GM12878 (cell line): ENCODE data around the gene UBE2J2. TPM values are rescaled to one million over a fixed set of nuclear protein-coding genes. Genes with fewer than 3 reads are reported as not detected.

Experiments used
- ATAC-seq: fragments of 200-7000 bp; cut with Tn5 transposase; 3 replicates; pipeline ENCODE4 v1.9.1; 2020; ENCODE audit warnings: mild to moderate bottlenecking, moderate library complexity
- BruUV-seq: library from RNA; stranded (reverse); fragments of 400-500 nt; replicated peaks from 2 replicates; lab custom pipeline; 2021; lab: Mats Ljungman, UMichigan
- CTCF ChIA-PET: fragments of 300-600 bp; sonication (Branson Sonifier 250); formaldehyde crosslinking; extraction: SDS; loops from one replicate; lab custom pipeline; 2021; ENCODE audit warnings: inconsistent platforms; lab: Yijun Ruan, JAX
- POLR2A ChIA-PET: fragments of 350-600 bp; formaldehyde crosslinking; extraction: SDS; loops from one replicate; lab custom pipeline; 2021; ENCODE audit warnings: inconsistent platforms; lab: Charles Lee
- RAD21 ChIA-PET: fragments of 300-600 bp; sonication (Branson Sonifier 250); formaldehyde crosslinking; loops from one replicate; lab custom pipeline; 2023; ENCODE audit warnings: antibody characterized with exemption; ENCODE audit not compliant: unreplicated experiment; lab: Charles Lee
- SMC1A ChIA-PET: fragments of 300-600 bp; sonication (Branson Sonifier 250); formaldehyde crosslinking; loops from one replicate; lab custom pipeline; 2023; ENCODE audit not compliant: unreplicated experiment, uncharacterized antibody; lab: Charles Lee
- DNase-seq: peaks from one replicate; pipeline ENCODE4 v3.0.0-alpha.2; 2011; ENCODE audit warnings: low read depth, low spot score
- FAIRE-seq: peaks from 3 replicates; lab custom pipeline; 2011; peaks lifted over from hg19 to GRCh38; lab: Jason Lieb, UNC
- H2AFZ ChIP-seq: 2 replicates; pipeline ENCODE4 v1.6.0; 2011; ENCODE audit warnings: low read depth, low read length, control low read depth; ENCODE audit not compliant: control insufficient read depth
- H3K27ac ChIP-seq: 2 replicates; pipeline ENCODE4 v1.5.1; 2011; ENCODE audit warnings: control low read depth; ENCODE audit not compliant: control insufficient read depth, insufficient read depth
- H3K27me3 ChIP-seq, 2 experiments: replicated peaks in 1 of 2; 2 replicates each; pipeline versions ENCODE4 v1.6.0 to v1.6.1; 2011; ENCODE audit warnings: low read length in 1 of 2; ENCODE audit not compliant: control insufficient read depth in 2 of 2, insufficient read depth in 2 of 2
- H3K36me3 ChIP-seq, 2 experiments: 2 replicates each; pipeline ENCODE4 v1.5.1; 2011; ENCODE audit warnings: low read length in 1 of 2; ENCODE audit not compliant: control insufficient read depth in 2 of 2, insufficient read depth in 2 of 2
- H3K4me1 ChIP-seq: 2 replicates; pipeline ENCODE4 v1.6.1; 2011; ENCODE audit warnings: mild to moderate bottlenecking, low read length, moderate library complexity, mixed read lengths; ENCODE audit not compliant: control insufficient read depth, insufficient read depth
- H3K4me2 ChIP-seq: 2 replicates; pipeline ENCODE4 v1.6.0; 2011; ENCODE audit warnings: control low read depth; ENCODE audit not compliant: control insufficient read depth, insufficient read depth
- H3K4me3 ChIP-seq: fragments of 200-600 bp; sonication (generic); 2 replicates; pipeline ENCODE4 v1.5.1; 2016
- H3K79me2 ChIP-seq: 2 replicates; pipeline ENCODE4 v1.6.0; 2011; ENCODE audit warnings: low read length; ENCODE audit not compliant: control insufficient read depth, insufficient read depth
- H3K9ac ChIP-seq: 2 replicates; pipeline ENCODE4 v1.8.0; 2011; ENCODE audit warnings: low read length, control low read depth, mixed read lengths; ENCODE audit not compliant: control insufficient read depth, insufficient read depth
- H3K9me3 ChIP-seq: replicated peaks from 3 replicates; pipeline ENCODE4 v1.5.1; 2011; ENCODE audit warnings: mild to moderate bottlenecking, low read length; ENCODE audit not compliant: control insufficient read depth, insufficient read depth
- H4K20me1 ChIP-seq: 2 replicates; pipeline ENCODE4 v1.6.0; 2011; ENCODE audit not compliant: control insufficient read depth, insufficient read depth
- ATF3 ChIP-seq: IDR thresholded peaks from 2 replicates; pipeline ENCODE4 v1.6.1; 2011; ENCODE audit warnings: low read depth, mild to moderate bottlenecking, low read length, moderate library complexity, borderline replicate concordance; ENCODE audit errors: extremely low read depth
- BACH1 ChIP-seq: fragments of 450-650 bp; IDR thresholded peaks from 2 replicates; pipeline ENCODE4 v1.6.1; 2017; ENCODE audit warnings: mild to moderate bottlenecking, borderline replicate concordance
- BCLAF1 ChIP-seq: fragments of 450-650 bp; IDR thresholded peaks from 2 replicates; pipeline ENCODE4 v1.6.1; 2017; ENCODE audit warnings: antibody characterized with exemption, mild to moderate bottlenecking, moderate library complexity
- CTCF ChIP-seq, 3 experiments: IDR thresholded peaks in 2 of 3; conservative IDR thresholded peaks in 1 of 3; 2 replicates each; pipeline ENCODE4 v1.5.1; 2011; ENCODE audit warnings: low read depth in 3 of 3, low read length in 3 of 3, mild to moderate bottlenecking in 3 of 3, control low read depth in 2 of 3, moderate library complexity in 2 of 3, inconsistent platforms in 1 of 3, mixed read lengths in 1 of 3; ENCODE audit not compliant: control insufficient read depth in 2 of 3, insufficient read depth in 1 of 3; ENCODE audit errors: extremely low read depth in 1 of 3
- ETV6 ChIP-seq, 2 experiments: fragments of 450-650 bp in 1 of 2; IDR thresholded peaks in 1 of 2; conservative IDR thresholded peaks in 1 of 2; 2 replicates each; pipeline ENCODE4 v1.6.1; 2014; ENCODE audit warnings: antibody characterized with exemption in 1 of 2, borderline replicate concordance in 1 of 2, low read depth in 1 of 2, mild to moderate bottlenecking in 1 of 2, moderate library complexity in 1 of 2
- GATAD2B ChIP-seq: fragments of 450-650 bp; conservative IDR thresholded peaks from 2 replicates; pipeline ENCODE4 v1.6.1; 2017; ENCODE audit warnings: low read depth, mild to moderate bottlenecking, moderate library complexity
- JUND ChIP-seq: IDR thresholded peaks from 2 replicates; pipeline ENCODE4 v1.6.1; 2012; ENCODE audit warnings: low read depth, mild to moderate bottlenecking, low read length, improper control_type of control experiment, moderate library complexity
- POLR2AphosphoS5 ChIP-seq: IDR thresholded peaks from 2 replicates; pipeline ENCODE4 v1.6.1; 2011; ENCODE audit warnings: mild to moderate bottlenecking, low read length, inconsistent platforms
- RCOR1 ChIP-seq: conservative IDR thresholded peaks from 2 replicates; pipeline ENCODE4 v1.6.1; 2012; ENCODE audit warnings: low read depth, low read length, improper control_type of control experiment
- RELB ChIP-seq: fragments of 450-650 bp; IDR thresholded peaks from 2 replicates; pipeline ENCODE4 v1.6.1; 2017; ENCODE audit warnings: low read depth, mild to moderate bottlenecking, moderate library complexity
- SMARCA5 ChIP-seq: fragments of 450-650 bp; IDR thresholded peaks from 2 replicates; pipeline ENCODE4 v1.6.1; 2017; ENCODE audit warnings: mild to moderate bottlenecking
- SMC3 ChIP-seq: IDR thresholded peaks from 2 replicates; pipeline ENCODE4 v1.6.1; 2011; ENCODE audit warnings: low read length, improper control_type of control experiment, borderline replicate concordance
- YBX1 ChIP-seq: fragments of 450-650 bp; IDR thresholded peaks from 2 replicates; pipeline ENCODE4 v1.6.1; 2016; ENCODE audit warnings: antibody characterized with exemption
- ZNF622 ChIP-seq: fragments of 450-650 bp; IDR thresholded peaks from 2 replicates; pipeline ENCODE4 v1.6.1; 2017; ENCODE audit warnings: mild to moderate bottlenecking, inconsistent platforms
- WGBS: methylation state at CpG from one replicate; pipeline ENCODE4 v1.1.6; 2016; ENCODE audit warnings: low lambda C conversion rate; ENCODE audit not compliant: insufficient replicate concordance, insufficient coverage; ENCODE audit errors: missing lambda C conversion rate; 5-methylcytosine and 5-hydroxymethylcytosine counted together
- in situ Hi-C: fragments of 300-500 bp; cut with MboI; formaldehyde crosslinking; loops from 9 replicates; pipeline ENCODE4 v1.14.3; 2018; ENCODE audit warnings: mixed read lengths
- intact Hi-C: fragments of 100-400 bp; cut with micrococcal nuclease; formaldehyde crosslinking; loops from one replicate; pipeline ENCODE4 v1.14.2; 2022; ENCODE audit not compliant: unreplicated experiment
- polyA plus RNA-seq, 11 experiments: library from polyadenylated mRNA; depleted of rRNA in 4 of 11; unstranded in 6 of 11; stranded (reverse) in 5 of 11; fragments of >200 nt; fragmentation: Nextera tagmentation in 4 of 11; fragmentation: Illumina TruSeq in 1 of 11; extraction: Ambion mirVana in 4 of 11; extraction: Trizol in 1 of 11; gene quantifications; 1 replicate in 1 of 11; 2 replicates in 10 of 11; pipeline versions ENCODE4 v1.2.1 to v1.2.3, GENCODE V29; 2011 to 2016; ENCODE audit warnings: inconsistent platforms in 2 of 11, missing spikeins in 2 of 11, low read depth in 1 of 11
- total RNA-seq, 4 experiments: library from RNA; depleted of rRNA in 3 of 4; stranded (reverse); fragments of >200 nt in 3 of 4; fragmentation: Illumina TruSeq in 1 of 4; extraction: Trizol in 1 of 4; gene quantifications; 2 replicates each; pipeline versions ENCODE4 v1.2.1 to v1.2.3, GENCODE V29; 2013 to 2021

Gene UBE2J2
- total and polyA plus RNA-seq, 10 of the 15 experiments (the other 5 are each of a cell fraction or from before 2014, with no cell fraction given) = 0.72 to 70.5 (median 49.2) TPM

- ChIA-PET RAD21 (no interaction called here), CTCF (no interaction called here), SMC1A (no interaction called here), POLR2A (no interaction called here)
- no peaks in the 10 kb centered on the region for H3K4me1 ChIP-seq
- 56% methylated on average over 35 of the region's 41 CpGs for WGBS
- H3K9me3 ChIP-seq = no peaks in the 10 kb centered on the region
- H3K9ac ChIP-seq = no peak overlapping the region
- H3K79me2 ChIP-seq = no peaks in the 10 kb centered on the region
- H3K4me2 ChIP-seq = no peak overlapping the region
- no peak for FAIRE-seq
- H3K36me3 ChIP-seq = no peaks in the 10 kb centered on the region
- no peak overlapping the region for H3K4me3 ChIP-seq
- no peak overlapping the region for H2AFZ ChIP-seq
- intact Hi-C loops = no loop called here
- no peak overlapping the region for H3K27ac ChIP-seq
- in situ Hi-C loops = no loop called here
- no TSS peak for BruUV-seq
- ATAC-seq = no peak
- H3K27me3 ChIP-seq = peaks cover 1 to 2% of the 10 kb centered on the region in 2 experiments; a peak in 3 of 4 replicates
- H4K20me1 ChIP-seq = no peaks in the 10 kb centered on the region
- DNase-seq = no peak
- TF ChIP-seq YBX1 (no peak), JUND (no peak), BACH1 (no peak), SMARCA5 (no peak), ATF3 (no peak), RCOR1 (no peak), GATAD2B (no peak), BCLAF1 (no peak), ETV6 (conservative IDR thresholded peaks at IDR 0.05 in 1 of 2, IDR thresholded peaks at IDR 0.05 in 1 of 2; ENCODE audit: borderline replicate concordance in 1 of 2, low read depth in 1 of 2) (no peak), ZNF622 (no peak), CTCF (IDR thresholded peaks at IDR 0.05 in 2 of 3, conservative IDR thresholded peaks at IDR 0.05 in 1 of 3; ENCODE audit: control insufficient read depth in 2 of 3, extremely low read depth in 1 of 3, insufficient read depth in 1 of 3, low read depth in 3 of 3, low read length in 3 of 3) (no peak), SMC3 (no peak), RELB (no peak), POLR2AphosphoS5 (no peak)
These were observed 31.0 kb downstream of the UBE2J2 start for GRCh38 chr1:1242461-1243265.
